ENCODE results near the gene SATB1.

Gene SATB1

GRCh38 chr3:18428991-18429745 lies 4.0 kb upstream of the SATB1 start:
- DNase-seq: no peak

- DNase-seq: no peak
Observed at GRCh38 chr3:18428036-18428435, 2.9 kb upstream of the SATB1 start.

- DNase-seq: no peak
Observed at GRCh38 chr3:18426597-18427193, 1.6 kb upstream of the SATB1 start.

GRCh38 chr3:18425641-18426257 lies 610 bp upstream of the SATB1 start:
- DNase-seq: peak; percentile 80

- DNase-seq: no peak
Observed at GRCh38 chr3:18424213-18424728, 868 bp downstream of the SATB1 start.

GRCh38 chr3:18423401-18424212 lies 1.5 kb downstream of the SATB1 start:
- DNase-seq: peak; percentile 28

- DNase-seq: no peak
Observed at GRCh38 chr3:18422972-18423371, 2.2 kb downstream of the SATB1 start.

GRCh38 chr3:18420555-18420954 lies 4.6 kb downstream of the SATB1 start:
- no peak for DNase-seq

- DNase-seq: no peak
Observed at GRCh38 chr3:18419232-18419631, 5.9 kb downstream of the SATB1 start.

GRCh38 chr3:18417904-18418572 lies 7.1 kb downstream of the SATB1 start:
- DNase-seq: no peak

- DNase-seq: no peak
Observed at GRCh38 chr3:18416332-18416731, 8.8 kb downstream of the SATB1 start.

- DNase-seq: no peak
Observed at GRCh38 chr3:18415839-18416238, 9.3 kb downstream of the SATB1 start.

GRCh38 chr3:18415167-18415566 lies 10.0 kb downstream of the SATB1 start:
- no peak for DNase-seq

GRCh38 chr3:18412684-18413083 lies 12.5 kb downstream of the SATB1 start:
- no peak for DNase-seq

- DNase-seq: no peak
Observed at GRCh38 chr3:18411541-18411940, 13.6 kb downstream of the SATB1 start.

GRCh38 chr3:18410205-18410604 lies 14.9 kb downstream of the SATB1 start:
- no peak for DNase-seq

- DNase-seq: no peak
Observed at GRCh38 chr3:18409266-18409665, 15.9 kb downstream of the SATB1 start.

- DNase-seq: no peak
Observed at GRCh38 chr3:18405141-18405540, 20.0 kb downstream of the SATB1 start.

- DNase-seq: no peak
Observed at GRCh38 chr3:18403061-18403460, 22.1 kb downstream of the SATB1 start.

GRCh38 chr3:18402239-18402799 lies 22.8 kb downstream of the SATB1 start:
- no peak for DNase-seq

- DNase-seq: no peak
Observed at GRCh38 chr3:18401300-18401961, 23.7 kb downstream of the SATB1 start.

GRCh38 chr3:18398448-18398847 lies 26.7 kb downstream of the SATB1 start:
- DNase-seq: no peak

Data from CD4-positive, alpha-beta T cell treated with Interferon gamma for 1 hour (primary cell).